Measurements from ENCODE around the gene HECW1.
"Not testable (repeated sequence)": the region's sequence is repeated elsewhere in the genome, so short reads cannot be mapped to it uniquely, and the experiment has no call there.

The HECW1 gene

DNA sequence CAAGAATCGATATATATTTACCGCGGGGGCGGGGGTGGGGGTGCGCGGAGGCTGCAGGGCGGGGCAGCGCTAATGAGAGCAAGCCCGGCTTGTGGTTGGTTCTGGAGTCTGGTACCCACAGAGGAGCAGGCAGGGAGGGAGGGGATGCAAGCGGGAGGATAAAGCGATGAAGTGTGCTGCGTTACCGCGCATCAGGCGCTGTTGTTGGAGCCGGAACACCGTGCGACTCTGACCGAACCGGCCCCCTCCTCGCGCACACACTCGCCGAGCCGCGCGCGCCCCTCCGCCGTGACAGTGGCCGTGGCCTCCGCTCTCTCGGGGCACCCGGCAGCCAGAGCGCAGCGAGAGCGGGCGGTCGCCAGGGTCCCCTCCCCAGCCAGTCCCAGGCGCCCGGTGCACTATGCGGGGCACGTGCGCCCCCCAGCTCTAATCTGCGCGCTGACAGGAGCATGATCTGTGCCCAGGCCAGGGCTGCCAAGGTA, at the start of gene HECW1:
HECW1 (plus strand) TSS at position 189 of the 482 bp plus-strand sequence. CDS start 131,259 bp downstream, outside the sequence.
- no peak for DNase-seq (ENCODE audit: low read depth, low spot score)

DNA sequence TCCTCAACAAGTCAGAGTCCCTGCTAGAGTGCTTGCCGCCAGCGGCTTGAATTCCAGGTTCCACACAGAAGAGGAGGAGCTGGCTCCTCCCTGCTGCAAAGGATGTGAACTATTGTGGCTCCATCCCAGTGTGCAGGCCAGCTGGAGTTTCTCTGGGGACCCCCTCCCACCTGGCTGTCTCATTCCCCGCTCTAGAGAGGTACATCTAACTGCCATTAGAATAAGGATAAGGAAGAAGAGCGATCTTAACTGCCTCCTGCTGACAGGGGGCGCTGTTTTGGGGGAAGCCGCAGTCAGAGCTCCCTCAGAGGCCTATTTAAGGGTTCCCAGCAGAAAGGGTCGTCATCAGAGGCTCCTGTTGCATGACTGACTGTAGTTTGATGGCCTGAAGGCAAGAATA, 40.8 kb upstream of the HECW1 start:
- no peak for DNase-seq (ENCODE audit: low read depth, low spot score)

DNA sequence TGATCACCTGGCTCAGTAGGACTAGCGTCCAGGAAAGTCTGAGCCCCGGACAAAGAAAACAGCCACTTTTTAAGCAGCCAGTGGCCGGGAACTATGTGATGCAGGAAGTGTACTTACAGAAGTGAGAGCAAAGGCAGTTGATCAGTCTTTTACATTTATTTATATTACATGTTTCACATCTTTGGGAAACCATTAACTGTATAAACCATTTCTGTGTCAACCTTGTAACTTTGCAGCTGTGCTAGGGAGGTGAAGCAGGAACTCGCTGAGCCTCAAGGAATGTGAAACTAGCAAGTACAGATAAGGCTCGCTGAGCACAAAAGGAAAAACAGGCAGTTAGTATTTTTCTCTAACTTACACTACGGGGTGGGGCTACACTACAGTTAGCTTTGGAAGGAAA, 39.9 kb upstream of the HECW1 start:
- no peak for DNase-seq (ENCODE audit: low read depth, low spot score)

DNA sequence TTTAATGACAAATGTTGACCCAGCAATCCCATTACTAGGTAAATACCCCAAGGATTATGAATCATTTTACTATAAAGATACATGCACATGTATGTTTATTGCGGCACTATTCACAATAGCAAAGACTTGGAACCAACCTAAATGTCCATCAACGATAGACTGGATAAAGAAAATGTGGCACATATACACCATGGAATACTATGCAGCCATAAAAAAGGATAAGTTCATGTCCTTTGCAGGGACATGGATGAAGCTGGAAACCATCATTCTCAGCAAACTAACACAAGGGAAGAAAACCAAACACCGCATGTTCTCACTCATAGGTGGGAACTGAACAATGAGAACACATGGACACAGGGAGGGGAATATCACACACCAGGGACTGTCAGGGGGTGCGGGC, 38.6 kb upstream of the HECW1 start:
- DNase-seq (ENCODE audit: low read depth, low spot score) = not testable (repeated sequence)

DNA sequence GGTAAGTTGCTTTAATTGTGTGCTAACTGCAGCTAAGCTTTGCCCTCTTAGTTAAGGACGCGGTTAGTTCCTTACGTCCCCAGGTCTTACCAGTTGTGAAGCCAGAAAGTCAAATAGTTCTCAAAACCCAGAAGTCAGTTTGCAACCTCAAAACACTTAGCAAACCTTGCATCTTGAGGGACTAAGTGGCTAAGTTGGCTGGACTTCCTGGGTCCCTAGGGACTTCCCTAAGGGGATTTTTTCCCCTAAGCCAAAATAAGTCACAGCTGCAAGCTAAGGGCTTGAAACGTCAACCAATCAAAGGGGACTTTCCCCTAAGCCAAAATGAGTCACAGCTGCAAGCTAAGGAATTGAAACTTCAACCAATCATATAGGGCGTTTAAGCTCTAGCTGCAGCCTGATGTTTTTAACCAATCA, 36.2 kb upstream of the HECW1 start:
- no peak for DNase-seq (ENCODE audit: low read depth, low spot score)

DNA sequence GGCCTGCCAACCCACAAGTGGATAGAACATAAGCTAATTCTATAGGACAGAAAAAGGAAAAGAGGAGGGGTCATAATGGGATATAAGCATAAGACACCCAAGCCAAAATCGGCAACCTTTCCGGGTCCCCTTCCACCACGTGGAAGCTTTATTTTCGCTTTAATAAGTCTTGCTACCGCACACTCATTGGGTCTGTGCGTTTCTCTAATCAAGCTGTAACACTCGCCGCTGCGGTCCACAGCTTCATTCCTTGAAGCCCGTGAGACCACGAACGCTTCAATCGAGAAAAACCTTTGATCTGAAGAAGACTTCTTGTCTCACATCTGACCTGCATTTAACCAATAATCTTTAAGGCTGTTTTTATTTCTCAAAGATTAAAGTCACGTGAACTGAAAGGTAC, 35.8 kb upstream of the HECW1 start:
- no peak for DNase-seq (ENCODE audit: low read depth, low spot score)

DNA sequence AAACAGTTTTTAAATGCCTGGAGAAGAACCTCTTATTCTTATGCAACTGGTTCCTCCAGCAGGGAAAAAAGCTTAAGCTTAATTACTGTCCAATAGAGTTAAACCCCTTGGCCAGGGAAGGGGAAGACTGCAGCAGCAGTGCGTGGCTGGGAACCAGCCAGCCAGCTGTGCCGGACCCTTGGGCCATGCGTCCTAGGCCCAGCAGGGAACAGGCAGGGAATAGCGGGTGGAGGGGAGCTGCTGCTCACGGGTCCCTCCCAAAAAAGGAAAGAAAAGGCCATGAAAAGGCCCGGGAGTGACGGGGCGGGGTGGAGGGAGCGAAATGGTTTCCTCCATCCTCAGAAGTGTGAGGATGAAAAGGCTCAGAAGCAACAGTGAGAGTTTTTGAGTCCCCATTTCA, 35.2 kb upstream of the HECW1 start:
- no peak for DNase-seq (ENCODE audit: low read depth, low spot score)

DNA sequence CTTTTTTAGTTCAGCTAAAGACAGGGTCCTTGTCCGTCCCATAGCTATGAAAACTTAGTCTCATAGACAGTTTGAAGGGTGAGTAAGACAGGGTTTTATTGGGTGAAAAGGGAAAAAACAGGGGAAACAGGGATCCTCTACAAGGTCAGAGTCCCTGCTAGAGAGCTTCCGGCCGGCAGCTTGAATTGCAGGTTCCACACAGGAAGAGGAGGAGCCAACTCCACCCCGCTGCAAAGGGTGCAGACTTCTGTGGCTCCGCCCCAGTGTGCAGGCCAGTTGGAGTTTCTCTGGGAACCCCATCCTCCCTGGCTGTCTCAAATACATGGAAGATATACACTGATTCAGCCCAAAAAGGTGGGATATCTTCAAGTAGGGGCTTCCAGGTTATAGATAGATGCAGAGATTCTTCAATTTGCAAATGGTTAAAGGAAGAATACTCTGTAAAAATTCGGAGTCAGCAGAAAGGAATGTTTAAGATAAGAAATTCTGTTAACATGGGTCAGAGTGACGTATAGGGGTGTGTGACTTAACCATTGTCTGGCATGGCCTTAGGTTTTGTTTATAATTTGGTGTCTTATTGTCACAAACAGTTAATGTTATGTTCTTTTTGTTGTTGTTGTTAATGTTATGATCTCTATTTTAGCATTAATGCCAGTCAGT, 34.6 kb upstream of the HECW1 start:
- DNase-seq (ENCODE audit: low read depth, low spot score) = no peak

DNA sequence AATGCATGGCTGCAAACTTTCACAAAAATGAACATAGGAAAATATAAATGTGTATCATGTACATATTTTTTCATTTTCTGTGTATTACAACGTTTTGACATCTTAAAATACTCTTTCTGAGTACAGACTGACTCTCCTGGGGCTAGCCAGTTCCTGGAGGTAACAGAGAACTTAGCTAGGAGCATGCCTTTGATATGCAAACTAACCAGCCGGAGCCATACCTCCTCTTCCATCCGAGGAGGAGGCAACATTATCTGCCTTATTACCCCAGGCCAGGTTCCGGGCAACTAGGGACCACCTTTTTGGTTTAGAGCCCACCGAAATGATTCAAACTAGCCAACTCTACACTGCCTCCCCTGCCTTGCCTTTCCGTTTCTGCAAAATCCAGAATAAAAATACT, 33.7 kb upstream of the HECW1 start:
- no peak for DNase-seq (ENCODE audit: low read depth, low spot score)

DNA sequence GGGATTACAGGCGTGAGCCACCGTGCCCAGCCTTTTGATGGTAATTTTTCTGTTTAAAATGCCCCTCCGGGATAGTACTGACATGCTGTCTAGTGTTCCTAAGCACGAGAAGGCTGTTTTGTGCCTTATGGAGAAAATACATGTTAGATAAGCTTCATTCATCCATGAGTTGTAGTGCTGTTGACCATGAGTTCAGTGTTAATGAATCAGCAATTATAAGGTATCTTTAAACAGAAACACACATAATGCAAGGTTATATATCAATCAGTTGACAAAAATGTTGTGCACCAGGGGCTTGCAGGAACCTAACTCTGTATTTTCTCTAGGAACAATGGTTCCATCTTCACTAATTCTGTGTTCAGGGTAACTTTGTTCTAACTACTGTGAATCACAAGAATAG, 30.8 kb upstream of the HECW1 start:
- no peak for DNase-seq (ENCODE audit: low read depth, low spot score)

DNA sequence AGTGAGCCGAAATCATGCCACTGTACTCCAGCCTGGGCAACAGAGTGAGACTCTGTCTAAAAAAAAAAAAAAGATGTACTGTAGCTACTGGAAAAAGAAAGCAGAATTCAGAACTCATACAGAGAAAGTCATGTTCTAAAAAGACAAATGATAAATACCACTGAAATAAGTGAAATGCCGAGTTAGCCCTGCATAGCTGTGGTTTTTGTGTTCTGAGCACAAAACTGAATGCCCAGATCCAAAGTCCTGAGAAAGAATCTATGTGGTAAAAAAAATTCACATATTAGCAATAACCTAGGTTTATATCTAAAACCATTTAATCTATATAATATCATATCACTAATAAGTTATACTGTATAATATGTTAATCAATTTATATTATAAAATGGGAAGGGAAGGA, 29.3 kb upstream of the HECW1 start:
- DNase-seq (ENCODE audit: low read depth, low spot score) = no peak

DNA sequence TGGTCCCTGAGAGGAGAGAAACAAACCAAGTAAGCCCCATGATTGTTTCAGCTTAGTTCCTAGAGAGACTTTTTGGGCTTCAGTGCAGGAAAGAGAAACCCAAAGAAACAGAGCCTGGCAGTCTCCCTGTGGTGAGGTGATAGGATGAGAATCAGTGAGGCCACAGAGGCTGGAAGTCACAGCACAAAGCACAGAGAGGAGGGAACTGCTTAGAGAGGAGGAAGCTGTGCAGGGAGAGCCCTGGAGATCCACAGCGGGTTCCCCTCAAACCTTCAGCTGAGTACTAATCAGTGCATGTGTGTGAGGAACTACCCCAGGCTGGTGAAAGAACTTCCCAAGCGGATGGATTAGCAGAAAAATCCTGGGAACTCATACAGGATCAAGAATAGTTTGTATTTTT, 27.4 kb upstream of the HECW1 start:
- no peak for DNase-seq (ENCODE audit: low read depth, low spot score)

DNA sequence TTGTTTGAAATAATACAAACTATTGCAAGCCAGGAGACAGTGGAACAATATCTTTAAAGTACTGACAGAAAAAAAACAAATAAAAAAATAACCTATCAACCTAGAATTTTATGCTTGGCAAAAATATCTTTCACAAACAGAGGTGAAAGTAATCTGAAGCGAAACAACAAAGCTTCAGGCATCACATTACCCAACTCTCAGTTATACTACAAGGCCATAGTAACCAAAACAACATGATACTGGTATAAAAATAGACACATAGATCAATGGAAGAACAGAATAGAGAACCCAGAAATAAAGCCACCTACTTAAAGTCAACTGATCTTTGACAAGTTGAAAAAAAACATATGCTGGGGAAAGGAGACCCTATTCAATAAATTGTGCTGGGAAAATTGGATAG, 26.5 kb upstream of the HECW1 start:
- DNase-seq (ENCODE audit: low read depth, low spot score) = no peak

DNA sequence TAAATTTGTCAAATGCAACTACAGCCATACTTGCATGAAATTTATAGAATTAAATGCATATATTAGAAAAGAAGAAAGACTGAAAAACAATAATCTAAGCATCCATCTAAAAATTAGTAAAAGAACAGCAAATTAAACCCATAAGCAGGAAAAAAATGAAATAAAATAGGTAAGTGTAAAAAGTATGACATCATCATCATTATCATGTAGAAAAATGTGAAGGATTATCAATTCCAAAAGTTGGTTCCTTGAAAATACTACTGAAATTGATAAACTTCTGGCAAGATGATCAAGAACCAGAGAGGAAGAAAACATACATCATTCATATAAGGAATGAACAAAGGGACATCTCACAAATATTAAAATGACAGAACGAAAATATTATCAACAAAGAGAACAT, 19.6 kb upstream of the HECW1 start:
- DNase-seq (ENCODE audit: low read depth, low spot score) = no peak

DNA sequence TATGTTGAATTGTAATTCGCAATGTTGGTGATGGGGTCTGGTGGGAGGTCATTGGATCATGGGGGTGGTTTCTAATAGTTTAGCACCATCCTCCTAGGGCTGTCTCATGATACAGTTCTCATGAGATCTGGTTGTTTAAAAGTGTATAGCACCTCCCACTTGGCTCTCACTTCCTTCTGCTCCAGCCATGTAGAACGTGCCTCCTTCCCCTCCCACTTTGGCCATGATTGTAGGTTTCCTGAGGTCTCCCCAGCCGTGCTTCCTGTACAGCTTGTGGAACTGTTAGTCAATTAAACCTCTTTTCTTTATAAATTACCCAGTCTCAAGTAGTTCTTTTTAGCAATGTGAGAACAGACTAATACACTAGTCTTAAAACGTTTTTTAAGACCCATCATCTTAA, 15.6 kb upstream of the HECW1 start:
- no peak for DNase-seq (ENCODE audit: low read depth, low spot score)

DNA sequence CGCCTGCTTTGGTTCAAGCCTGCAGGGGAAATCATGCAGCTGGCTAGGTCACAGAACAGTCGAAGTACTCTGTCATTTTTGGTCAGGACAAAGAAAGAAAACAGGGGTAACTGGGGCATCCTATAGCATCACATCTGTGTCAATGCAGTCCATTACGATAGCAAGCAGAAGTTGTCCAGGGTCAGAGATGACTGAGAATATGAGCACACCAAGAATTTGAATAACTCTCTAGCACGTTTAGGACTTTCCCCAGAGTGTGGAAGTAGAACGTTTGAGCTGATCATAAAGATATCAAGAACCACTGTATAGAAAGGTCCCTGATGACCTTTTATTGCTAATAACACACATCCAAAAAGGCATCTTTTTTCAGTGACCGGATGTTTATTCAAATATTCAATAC, 12.7 kb upstream of the HECW1 start:
- no peak for DNase-seq (ENCODE audit: low read depth, low spot score)

DNA sequence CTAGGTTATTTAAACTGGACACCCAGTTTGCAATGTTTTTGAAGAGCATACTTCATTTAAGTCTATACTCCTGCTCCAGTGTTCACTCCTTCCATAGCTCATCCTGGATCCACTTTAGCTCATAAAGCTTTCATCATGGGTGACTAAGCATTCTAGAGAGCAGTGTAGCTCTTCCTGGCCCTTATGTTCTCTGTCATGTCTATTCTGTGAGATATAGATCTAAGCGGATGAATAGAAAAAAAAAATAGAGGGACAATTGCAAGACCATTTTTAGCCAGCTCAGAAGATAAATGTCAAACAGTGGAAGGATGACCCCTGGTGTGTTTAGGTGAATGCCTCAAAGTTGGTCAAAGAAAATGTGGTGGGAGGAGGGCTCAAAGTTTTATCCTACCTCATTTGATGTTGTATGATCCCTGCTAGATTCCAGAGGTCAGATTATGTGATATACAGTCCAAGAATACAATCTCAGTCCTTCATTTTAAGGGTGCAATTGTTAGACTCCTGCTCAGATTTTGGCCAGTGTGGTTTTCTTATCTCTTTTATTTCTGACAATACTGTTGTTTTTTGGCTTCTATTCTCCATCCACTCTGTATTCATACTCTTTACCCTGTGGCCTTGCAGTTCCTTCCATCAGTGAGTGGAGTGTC, 7.5 kb upstream of the HECW1 start:
- DNase-seq (ENCODE audit: low read depth, low spot score) = no peak

DNA sequence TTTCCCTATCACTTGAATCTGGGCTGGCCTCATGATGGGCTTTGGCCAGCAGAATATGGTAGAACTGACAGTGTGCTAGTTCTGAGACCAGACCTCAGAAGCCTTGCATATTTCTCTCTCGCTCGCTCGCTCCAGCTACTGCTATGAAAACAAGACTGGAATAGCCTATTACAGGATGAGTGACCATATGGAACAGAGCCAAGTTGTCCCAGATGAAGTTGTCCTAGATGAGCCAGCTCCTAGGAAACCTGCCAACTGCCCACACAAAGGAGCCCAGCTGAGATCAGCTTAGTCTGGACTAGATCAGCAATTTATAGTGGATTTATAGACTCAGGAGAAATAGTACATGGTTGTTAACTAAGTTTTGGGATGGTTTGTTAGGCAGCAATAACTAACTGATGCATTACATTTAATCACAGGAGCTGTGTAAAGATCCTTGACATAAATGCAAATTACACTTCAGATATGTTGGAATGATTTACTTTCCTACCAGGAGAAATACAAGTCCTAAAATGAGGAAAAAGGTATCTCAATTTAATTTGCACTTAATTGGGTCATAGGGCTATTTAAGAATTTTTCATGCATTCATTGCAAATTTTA, 6.8 kb upstream of the HECW1 start:
- no peak for DNase-seq (ENCODE audit: low read depth, low spot score)

DNA sequence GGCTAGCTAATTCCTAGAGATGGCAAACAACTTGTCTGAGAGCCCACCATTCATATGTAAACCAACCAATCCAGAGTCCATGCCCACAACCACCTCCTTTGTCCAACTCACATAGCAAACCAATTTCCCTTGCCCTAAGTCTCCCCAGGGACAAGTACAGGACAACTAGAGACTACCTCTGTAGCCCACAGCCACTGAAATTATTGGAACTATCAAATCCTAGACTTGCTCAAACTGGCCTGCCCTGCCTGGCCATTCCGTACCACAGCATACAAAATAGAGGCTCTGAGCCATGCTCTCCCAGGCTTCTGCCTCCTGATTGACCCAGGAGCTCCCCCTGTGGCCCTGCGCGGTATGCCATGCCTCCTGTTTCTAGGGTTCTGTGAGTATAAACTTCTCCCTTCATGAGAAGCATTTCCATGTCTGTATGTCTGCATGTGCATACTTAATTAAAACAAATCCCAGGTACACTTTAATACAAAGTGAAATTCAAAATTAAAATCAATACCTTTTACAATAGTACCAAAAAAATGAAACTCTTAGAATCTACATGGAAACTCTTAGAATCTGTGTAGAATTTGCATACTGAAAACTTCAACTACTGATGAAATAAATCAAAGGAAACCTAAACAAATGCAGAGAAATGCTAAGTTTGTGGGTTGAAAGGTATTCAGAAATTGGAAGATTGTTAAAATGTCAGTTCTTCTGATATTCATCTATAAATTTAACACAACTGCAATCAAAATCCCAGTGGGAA, 4.0 kb upstream of the HECW1 start:
- DNase-seq (ENCODE audit: low read depth, low spot score) = peak; percentile 9

DNA sequence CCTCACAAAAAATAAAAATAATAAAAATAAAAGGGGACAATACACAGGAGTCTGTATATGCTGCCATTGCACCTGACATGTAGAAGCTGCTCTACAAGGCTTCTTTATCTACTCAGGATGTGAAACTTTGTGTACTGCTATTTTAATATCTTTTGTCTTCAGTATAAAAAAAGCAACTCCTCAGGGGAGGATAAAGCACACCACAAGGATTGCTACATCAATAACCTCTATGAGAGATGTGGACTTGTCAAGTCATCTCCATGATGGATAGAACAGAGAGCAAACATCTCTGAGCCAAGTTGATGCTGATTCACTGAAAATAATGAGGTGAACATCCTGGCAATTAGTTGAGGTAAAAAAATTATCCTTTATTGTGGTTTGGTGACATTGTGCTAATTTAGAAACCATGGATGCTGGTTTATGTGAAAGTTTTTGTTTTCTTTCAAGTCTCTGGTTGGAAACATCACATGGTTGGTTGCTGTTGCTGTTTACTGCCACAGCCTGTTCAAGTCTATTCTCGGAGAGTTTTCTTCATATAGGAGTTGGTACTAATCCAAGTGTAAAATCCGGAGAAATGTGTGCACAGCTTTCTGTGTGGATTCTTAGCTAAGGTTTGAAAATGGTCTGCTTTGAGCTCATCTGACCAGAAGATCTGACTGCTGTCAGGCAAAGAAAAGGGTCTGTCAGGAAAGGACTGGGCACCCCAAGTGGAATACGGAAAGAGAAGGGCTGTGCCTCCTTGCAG, 1.5 kb upstream of the HECW1 start:
- no peak for DNase-seq (ENCODE audit: low read depth, low spot score)

DNA sequence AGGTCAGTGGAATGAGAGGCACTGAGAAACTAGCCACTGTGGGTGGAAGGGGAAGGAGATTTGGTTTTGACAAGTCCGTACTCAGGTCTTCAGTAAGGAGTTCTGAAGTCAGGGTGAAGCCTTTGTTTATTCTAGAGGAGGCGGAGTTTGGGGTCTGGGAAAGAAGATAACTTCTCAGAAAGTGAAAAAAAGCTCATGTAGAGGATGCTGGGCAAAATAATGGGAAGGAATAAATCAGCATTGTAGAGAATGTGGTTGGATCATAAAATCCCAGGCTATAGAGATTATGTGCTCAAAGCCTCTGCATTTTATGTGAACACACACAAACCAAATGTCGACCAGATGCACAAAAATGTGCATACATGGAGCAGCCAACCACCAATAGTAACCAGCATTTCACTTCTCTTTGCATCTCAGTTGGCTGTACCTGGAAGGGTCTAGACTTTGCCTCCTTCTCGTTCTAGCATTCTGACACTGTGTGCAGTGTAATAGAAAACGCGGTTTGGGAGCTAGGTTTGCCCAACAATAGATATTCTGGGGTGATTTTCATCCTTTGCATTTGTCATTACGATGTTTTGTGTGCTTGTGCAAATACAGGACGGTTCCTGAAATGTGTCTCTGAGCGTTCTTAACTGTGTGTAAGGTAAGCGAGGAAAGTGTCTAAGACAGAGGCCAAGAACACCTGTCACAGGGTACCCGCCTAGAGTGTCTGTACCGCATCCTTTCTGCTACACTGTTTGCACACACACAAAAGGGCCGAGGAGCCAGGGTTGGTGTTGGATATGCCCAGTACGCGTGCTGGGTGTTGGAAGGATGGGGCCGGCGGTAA, 603 bp upstream of the HECW1 start:
- no peak for DNase-seq (ENCODE audit: low read depth, low spot score)

All from activated CD4-positive, CD25-positive, alpha-beta regulatory T cell treated with anti-CD3 and anti-CD28 coated beads, Interleukin-2, amount 50 U/mL, for 16 hours (primary cell).